ENCODE measurements around the gene MYBPH. TPM values are rescaled to one million over a fixed set of nuclear protein-coding genes. Genes with fewer than 3 reads are reported as not detected.

The MYBPH gene
- total and polyA plus RNA-seq, 2 donors (not counting 1 experiment from before 2014, with no cell fraction given), result not detected

DNA sequence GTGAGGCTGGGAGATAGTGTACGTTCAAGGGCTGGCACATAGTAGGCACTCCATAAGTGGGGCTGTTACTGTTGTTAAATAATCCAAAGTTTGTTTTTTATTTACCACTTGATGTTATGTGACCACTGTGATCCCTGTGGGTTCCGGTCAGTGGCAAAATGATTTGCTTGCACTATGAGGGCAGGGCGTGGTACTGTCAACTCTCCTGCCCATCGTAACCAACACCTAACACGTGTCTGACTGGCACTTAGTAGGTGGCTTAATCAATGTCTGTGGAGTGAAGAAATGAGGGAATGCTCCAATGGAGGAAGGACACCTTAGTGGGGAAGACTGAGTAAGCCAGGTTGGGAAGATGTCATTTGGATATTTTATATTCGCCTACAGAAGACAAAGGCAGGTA, 33.5 kb downstream of the MYBPH start:
- no peak for DNase-seq
- no peaks in the 10 kb centered on the region for H3K4me1 Mint-ChIP-seq
- H3K4me2 ChIP-seq (replicated peaks; ENCODE audit: low read depth, low read length, poor library complexity, severe bottlenecking), result no peak overlapping the region
- H3K27me3 ChIP-seq (replicated peaks in 1 of 4; ENCODE audit: control extremely low read depth in 1 of 4, control insufficient read depth in 3 of 4, insufficient read depth in 4 of 4, low read length in 3 of 4), result peaks cover 0 to 5% (median 0%) of the 10 kb centered on the region in 4 experiments
- H3K4me3 ChIP-seq (ENCODE audit: control extremely low read depth in 1 of 5, extremely low read depth in 1 of 5, insufficient read depth in 1 of 5, low read depth in 2 of 5, low read length in 4 of 5), result no peak overlapping the region
- H3K9me3 Mint-ChIP-seq (ENCODE audit: insufficient read depth), result peaks cover 3% of the 10 kb centered on the region
- peaks cover 16% of the 10 kb centered on the region for H3K27me3 Mint-ChIP-seq
- 100% methylated on average over 4 of the region's 6 CpGs for WGBS (ENCODE audit: insufficient coverage)
- H3K9me3 ChIP-seq (ENCODE audit: control extremely low read depth in 1 of 3, control insufficient read depth in 2 of 3, insufficient read depth in 1 of 3, low read length in 2 of 3), result peaks cover 0 to 10% (median 0%) of the 10 kb centered on the region in 3 donors
- H3K27ac ChIP-seq (ENCODE audit: low read length in 2 of 2), result no peak overlapping the region
- intact Hi-C loops (cut with micrococcal nuclease), result no loop called here
- H3K36me3 ChIP-seq (replicated peaks in 1 of 2; ENCODE audit: control extremely low read depth in 1 of 2, control insufficient read depth in 1 of 2, extremely low read depth in 1 of 2, insufficient read depth in 2 of 2, low read length in 1 of 2), result no peaks in the 10 kb centered on the region
- no peak for ATAC-seq (ENCODE audit: low read depth)
- CTCF ChIA-PET, result no interaction called here
- no peak overlapping the region for H3K4me3 Mint-ChIP-seq
- H3K79me2 ChIP-seq (ENCODE audit: control insufficient read depth, insufficient read depth, low read length), result no peaks in the 10 kb centered on the region
- POLR2A ChIA-PET, result no interaction called here
- no peaks in the 10 kb centered on the region for H3K4me1 ChIP-seq (ENCODE audit: control insufficient read depth in 2 of 2, insufficient read depth in 2 of 2, low read length in 2 of 2)
- TF ChIP-seq, protein P1, sequence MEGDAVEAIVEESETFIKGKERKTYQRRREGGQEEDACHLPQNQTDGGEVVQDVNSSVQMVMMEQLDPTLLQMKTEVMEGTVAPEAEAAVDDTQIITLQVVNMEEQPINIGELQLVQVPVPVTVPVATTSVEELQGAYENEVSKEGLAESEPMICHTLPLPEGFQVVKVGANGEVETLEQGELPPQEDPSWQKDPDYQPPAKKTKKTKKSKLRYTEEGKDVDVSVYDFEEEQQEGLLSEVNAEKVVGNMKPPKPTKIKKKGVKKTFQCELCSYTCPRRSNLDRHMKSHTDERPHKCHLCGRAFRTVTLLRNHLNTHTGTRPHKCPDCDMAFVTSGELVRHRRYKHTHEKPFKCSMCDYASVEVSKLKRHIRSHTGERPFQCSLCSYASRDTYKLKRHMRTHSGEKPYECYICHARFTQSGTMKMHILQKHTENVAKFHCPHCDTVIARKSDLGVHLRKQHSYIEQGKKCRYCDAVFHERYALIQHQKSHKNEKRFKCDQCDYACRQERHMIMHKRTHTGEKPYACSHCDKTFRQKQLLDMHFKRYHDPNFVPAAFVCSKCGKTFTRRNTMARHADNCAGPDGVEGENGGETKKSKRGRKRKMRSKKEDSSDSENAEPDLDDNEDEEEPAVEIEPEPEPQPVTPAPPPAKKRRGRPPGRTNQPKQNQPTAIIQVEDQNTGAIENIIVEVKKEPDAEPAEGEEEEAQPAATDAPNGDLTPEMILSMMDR (IDR thresholded peaks at IDR 0.05), result no peak
- no peak for TF ChIP-seq EZH2 (IDR thresholded peaks at IDR 0.05; ENCODE audit: borderline replicate concordance, insufficient read depth, low read depth, low read length, poor library complexity, severe bottlenecking)
- H3K27ac Mint-ChIP-seq, result no peak overlapping the region
- H4K20me1 ChIP-seq (ENCODE audit: control insufficient read depth, insufficient read depth, low read length, poor library complexity, severe bottlenecking), result no peaks in the 10 kb centered on the region
- no peak overlapping the region for H2AFZ ChIP-seq (ENCODE audit: insufficient read depth, low read depth, low read length, poor library complexity, severe bottlenecking)
- H3K9ac ChIP-seq (ENCODE audit: low read length), result no peak overlapping the region

DNA sequence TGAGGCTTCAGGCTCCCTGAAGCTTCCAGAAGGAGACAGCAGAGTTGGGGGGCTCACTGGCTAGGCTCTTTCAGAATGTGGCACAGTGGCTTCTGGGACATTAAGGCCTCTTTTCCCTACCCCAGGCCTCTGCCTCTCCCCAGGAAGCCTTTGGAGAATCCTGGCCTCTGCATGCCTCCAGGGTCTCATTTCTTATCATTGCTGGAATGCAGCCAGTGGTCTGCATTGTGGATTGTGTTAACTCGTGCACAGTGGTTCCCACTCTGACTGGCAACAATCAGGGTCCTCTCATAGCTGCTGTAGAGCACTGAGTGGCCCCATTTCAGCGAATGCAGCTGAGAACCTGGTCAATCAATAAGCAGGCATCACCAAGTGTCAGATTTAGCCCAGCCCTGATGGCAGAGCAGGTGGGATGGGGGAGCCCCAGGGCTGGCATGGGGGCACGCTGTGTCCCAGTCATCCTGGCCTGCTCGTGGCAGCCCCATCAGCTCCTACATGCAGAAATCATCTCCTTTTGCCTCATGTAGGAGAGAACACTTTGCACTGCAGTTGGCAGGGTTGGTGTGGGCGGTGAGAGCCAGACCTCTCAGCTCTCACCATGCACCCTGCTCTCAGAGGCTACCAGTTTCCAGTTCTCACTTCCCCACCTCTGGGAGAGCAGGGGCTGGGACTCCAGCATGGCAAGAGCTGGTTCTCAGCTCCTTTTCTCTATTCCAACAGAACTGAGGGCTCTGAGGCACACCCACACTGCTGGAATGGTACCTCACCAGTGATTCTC, 34.7 kb downstream of the MYBPH start:
- POLR2A ChIA-PET, result no interaction called here
- Histone ChIP-seq H3K4me3 (ENCODE audit: control extremely low read depth in 1 of 5, extremely low read depth in 1 of 5, insufficient read depth in 1 of 5, low read depth in 2 of 5, low read length in 4 of 5) (no peak overlapping the region), H3K27me3 (replicated peaks in 1 of 4; ENCODE audit: control extremely low read depth in 1 of 4, control insufficient read depth in 3 of 4, insufficient read depth in 4 of 4, low read length in 3 of 4) (peaks cover 0 to 5% (median 0%) of the 10 kb centered on the region in 4 experiments), H3K36me3 (replicated peaks in 1 of 2; ENCODE audit: control extremely low read depth in 1 of 2, control insufficient read depth in 1 of 2, extremely low read depth in 1 of 2, insufficient read depth in 2 of 2, low read length in 1 of 2) (no peaks in the 10 kb centered on the region), H3K79me2 (ENCODE audit: control insufficient read depth, insufficient read depth, low read length) (no peaks in the 10 kb centered on the region), H4K20me1 (ENCODE audit: control insufficient read depth, insufficient read depth, low read length, poor library complexity, severe bottlenecking) (no peaks in the 10 kb centered on the region), H2AFZ (ENCODE audit: insufficient read depth, low read depth, low read length, poor library complexity, severe bottlenecking) (no peak overlapping the region), H3K4me1 (ENCODE audit: control insufficient read depth in 2 of 2, insufficient read depth in 2 of 2, low read length in 2 of 2) (peaks cover 4% of the 10 kb centered on the region in 2 donors), H3K9ac (ENCODE audit: low read length) (no peak overlapping the region), H3K4me2 (replicated peaks; ENCODE audit: low read depth, low read length, poor library complexity, severe bottlenecking) (no peak overlapping the region), H3K27ac (ENCODE audit: low read length in 2 of 2) (no peak overlapping the region), H3K9me3 (ENCODE audit: control extremely low read depth in 1 of 3, control insufficient read depth in 2 of 3, insufficient read depth in 1 of 3, low read length in 2 of 3) (peaks cover 0 to 10% (median 0%) of the 10 kb centered on the region in 3 donors)
- no peak for DNase-seq
- 73% methylated on average over 3 of the region's 5 CpGs for WGBS (ENCODE audit: insufficient coverage)
- ATAC-seq (ENCODE audit: low read depth), result no peak
- CTCF ChIA-PET, result no interaction called here
- Mint-ChIP-seq H3K4me3 (no peak overlapping the region), H3K27me3 (peaks cover 22% of the 10 kb centered on the region), H3K4me1 (peaks cover 6% of the 10 kb centered on the region), H3K27ac (no peak overlapping the region), H3K9me3 (ENCODE audit: insufficient read depth) (peaks cover 3% of the 10 kb centered on the region)
- TF ChIP-seq, protein P1 (IDR thresholded peaks at IDR 0.05), result no peak
- no peak for TF ChIP-seq EZH2 (IDR thresholded peaks at IDR 0.05; ENCODE audit: borderline replicate concordance, insufficient read depth, low read depth, low read length, poor library complexity, severe bottlenecking)
- intact Hi-C loops (cut with micrococcal nuclease), result no loop called here

Data from B cell (primary cell).